HTR-8/SVneo (cell line): ENCODE measurements around the gene TST.

Experiments used
- DNase-seq: peaks from one replicate; pipeline ENCODE4 v3.0.0; 2011; ENCODE audit warnings: low spot score, mixed read lengths; ENCODE audit not compliant: insufficient read length
- FAIRE-seq: peaks from 2 replicates; lab custom pipeline; 2011; peaks lifted over from hg19 to GRCh38; lab: Jason Lieb, UNC

The TST gene

DNA sequence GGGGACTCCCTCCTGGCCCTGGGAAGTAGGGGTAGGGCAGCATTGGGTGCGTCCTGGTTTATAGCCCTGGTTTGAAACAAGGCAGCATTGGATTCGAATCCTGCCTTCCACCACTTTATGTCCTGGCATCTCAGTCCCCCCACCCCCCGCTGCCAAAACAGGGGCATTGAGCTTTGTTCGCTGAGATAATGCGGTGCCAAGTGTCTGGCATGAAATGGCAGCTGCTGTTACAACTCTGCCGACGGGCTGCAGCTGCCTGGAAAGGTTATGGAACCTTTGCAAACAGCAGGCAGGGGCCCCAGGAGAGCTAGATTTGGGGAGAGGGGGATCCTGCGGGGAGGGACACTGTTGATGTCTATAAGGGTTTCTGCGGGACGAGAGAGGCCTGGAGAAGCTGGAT is 1.9 kb downstream of the TST start:
- DNase-seq (no peak), FAIRE-seq (no peak)

DNA sequence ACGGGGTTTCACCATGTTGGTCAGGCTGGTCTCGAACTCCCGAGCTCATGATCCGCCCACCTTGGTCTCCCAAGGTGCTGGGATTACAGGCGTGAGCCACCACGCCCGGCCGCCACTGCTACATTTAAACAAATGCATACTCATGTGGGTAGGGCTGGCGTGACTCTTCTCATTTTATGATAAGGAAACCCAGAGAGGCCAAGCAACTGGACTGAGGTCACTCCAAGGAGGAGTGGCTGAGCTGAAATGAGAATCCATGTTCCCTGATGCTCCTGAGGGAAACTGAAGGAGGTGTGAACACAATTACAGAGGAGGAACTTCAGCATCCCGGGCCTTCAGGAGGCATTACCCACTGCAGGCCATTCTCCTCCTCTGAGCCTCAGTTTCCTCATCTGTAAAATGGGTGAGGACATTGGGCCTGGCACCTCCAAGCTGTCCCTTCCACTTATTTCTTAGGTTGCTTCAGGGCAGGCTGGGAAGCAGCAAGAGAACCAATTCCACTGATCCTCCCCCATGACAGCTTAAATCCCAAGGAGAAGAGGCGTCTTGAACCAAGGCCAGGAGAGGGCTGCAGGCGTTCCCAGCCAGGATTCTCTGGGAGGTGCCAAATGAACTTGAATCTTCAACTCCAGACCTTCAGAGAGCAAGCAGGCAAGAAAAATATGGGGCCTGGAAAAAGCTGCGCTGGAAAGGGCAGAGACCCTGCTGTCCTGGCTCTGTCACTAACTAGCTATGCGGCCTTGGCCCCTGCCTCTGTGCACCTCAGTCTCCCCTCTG is 2.9 kb downstream of the TST start:
- no peak for DNase-seq
- no peak for FAIRE-seq

DNA sequence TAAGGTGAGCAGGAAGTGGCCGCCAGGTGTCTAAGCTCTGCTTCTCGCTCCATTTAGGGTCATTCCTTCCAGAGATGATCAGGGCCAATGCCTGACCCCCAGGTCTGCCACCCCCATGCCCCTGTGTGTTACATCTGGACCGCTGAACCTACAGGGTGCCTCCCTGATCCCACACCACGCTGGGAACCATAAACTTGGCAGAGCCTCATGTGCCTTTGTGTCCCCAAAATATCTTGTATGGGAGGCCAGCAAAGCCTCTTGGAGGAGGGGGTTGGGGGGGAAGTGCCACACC is 3.7 kb downstream of the TST start:
- FAIRE-seq (no peak), DNase-seq (no peak)

DNA sequence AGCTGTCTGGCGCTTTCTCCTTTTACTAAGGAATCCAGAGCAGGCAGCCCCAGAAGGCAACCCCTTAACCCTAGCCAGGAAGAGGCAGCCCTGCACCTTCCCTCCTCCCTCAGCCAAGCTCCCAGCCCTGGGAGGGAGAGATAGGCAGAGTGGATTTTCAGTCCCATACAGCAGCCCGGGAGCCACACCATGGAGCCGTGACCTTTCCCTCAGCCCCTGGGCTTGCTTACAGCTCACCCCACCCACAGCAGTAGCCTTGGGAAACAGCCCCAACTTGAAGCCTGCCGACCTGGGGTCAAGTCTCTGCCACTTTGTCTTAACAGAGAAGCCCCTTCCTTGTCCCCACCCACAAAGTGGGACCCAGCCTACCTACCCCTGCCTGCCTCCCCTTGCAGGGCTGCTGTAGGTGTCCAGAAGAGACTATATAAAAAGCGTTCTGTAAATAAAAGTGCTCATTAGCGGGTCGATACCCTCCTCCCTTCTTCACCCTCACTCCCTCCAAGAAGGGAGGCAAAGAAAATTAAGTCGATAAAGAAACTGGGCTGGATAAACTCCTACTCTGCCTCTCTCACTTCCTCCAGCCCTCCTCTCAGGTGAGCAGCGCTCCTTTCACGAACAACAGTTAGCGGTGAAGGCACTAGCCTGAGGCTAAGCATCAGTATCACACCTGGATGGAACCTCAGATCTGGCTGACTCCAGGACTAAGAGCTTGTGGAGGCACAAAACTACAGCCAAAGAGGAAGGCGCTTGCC is 4.2 kb downstream of the TST start:
- no peak for DNase-seq
- no peak for FAIRE-seq

DNA sequence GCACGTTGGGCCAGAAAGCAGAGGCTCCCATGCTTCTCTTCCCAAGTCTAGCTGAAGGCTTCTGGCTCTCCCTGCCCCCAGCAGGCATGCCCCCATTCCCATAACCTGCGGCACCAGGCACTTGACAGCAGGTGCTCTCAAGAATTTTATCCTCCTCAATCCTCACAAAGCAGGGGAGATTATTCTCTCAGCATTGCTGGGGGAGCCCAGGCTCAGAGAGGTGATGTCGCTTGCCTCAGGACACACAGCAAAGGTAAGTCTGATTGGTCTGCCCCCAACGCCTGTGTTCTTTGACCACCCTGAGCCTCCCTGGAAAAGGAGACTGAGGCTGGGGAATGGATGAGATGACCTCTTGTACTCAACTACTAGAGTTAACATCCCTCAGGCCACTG is 4.8 kb downstream of the TST start:
- FAIRE-seq, result no peak
- no peak for DNase-seq

DNA sequence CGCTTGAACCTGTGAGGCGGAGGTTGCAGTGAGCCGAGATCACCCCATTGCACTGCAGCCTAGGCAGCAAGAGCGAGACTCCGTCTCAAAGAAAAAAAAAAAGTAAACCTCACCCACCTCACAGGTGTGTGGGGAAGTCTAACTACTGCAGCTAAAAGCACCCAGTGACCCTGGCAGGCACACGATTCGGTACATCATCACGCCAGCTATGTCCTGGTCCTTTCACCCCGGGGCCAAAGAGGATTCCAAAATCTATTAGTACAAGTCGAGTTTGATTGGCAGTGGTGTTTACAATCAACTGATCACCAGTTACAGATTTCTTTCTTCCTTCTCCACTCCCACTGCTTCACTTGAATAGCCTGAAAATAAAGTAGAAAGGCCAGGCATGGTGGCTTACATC is 6.3 kb downstream of the TST start:
- no peak for FAIRE-seq
- no peak for DNase-seq

DNA sequence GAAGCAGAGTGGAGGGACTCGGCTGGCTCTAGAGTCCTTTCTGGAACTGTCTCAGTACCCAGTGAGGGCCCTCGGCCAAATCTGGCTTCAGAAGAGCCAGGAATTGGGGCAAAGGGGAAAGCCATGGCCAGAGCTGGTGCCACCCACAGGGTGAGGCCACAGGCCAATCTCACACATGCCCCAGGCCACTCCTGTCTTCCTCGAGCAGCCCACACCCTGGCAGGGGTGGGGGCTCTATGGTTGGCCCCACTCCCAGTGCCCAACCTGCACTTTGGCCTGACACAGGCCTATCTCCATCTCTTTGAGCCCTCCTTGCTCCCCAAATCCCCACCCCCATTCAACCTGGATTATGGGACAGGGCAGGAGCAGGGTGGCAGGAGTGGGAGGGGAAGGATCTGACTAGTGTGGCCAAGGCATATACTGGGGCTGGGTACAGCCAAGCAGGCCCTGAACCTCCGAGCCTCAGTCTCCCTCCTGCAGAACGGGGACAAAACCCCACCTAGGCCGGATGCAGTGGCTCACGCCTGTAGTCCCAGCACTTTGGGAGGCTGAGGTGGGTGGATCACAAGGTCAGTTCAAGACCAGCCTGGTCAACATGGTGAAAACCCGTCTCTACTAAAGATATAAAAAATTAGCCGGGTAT is 6.9 kb downstream of the TST start:
- FAIRE-seq (no peak), DNase-seq (no peak)

DNA sequence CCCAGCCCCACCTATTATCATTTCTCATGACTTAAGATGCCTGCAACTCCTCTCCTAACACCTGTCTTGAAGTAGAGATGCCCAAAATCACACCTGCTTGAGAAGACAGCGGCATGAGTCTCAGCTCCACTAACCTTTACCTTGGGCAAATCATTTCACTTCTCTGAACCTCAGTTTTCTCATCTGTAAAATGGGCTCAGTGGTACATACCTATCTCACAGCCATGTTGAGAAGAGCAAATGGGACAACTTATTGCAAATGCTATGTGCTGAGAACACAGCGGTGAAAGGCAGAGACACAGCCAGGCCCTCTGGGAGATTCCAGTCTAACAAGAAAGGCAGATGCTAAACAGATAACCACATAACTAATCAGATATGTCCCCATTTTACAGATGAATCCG is 7.8 kb downstream of the TST start:
- FAIRE-seq (no peak), DNase-seq (no peak)

DNA sequence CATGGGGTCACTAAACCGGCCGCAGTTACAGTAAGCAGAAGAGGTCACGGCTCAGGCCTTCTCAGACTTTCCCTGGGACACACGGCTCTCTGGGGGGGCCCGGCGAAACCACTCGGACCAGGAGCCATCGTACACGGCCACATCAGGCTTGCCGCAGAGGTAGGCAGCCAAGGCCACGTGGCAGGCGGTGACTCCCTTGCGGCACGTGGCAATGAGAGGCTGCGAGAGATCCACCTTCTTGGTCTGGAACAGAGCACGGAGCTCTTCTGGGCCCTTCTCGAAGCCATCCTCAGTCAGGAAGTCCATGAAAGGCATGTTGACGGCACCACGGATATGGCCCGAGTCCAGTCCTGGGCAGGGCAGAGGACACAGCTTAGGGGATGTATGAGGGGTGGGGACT is 8.3 kb downstream of the TST start:
- DNase-seq, result no peak
- FAIRE-seq, result no peak

DNA sequence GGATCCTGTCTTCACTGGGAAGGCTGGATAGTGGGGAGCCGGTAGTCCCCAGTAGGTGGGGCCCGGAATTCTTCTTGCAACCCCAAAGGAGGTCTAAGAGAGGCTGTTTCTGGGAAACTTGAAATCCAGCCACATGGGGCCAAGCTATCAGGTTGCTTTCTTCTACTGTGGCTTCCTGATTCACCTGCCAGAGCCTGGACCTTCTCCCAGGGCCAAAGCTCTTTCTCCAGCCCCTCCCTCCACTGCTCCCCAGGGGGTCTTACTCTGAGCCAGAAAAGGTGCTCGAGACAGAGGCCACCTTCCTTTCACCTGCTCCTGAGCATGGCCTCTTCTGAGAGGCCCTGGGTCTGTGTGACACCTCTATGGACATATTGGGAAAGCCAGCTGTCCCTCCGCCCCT is 9.1 kb downstream of the TST start:
- FAIRE-seq, result no peak
- no peak for DNase-seq

DNA sequence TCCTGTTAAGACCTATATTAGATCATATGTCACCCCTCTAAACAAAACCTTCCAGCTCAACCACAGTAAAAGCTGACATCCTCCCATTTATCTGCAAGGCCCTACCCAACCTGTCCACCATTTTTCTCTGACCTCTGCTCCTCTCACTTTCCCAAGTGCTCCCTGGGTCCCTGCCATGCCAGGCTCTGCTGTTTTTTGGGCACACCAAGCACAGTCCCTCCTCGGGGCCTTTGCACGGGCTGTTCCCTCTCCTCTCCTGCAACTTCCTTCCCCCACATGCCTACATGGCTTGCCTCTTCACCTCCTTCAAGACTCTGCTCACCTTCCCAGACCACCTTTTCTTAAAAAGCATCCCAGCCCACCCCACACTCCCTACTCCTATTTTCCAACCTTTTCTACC is 9.8 kb downstream of the TST start:
- no peak for DNase-seq
- FAIRE-seq, result no peak

DNA sequence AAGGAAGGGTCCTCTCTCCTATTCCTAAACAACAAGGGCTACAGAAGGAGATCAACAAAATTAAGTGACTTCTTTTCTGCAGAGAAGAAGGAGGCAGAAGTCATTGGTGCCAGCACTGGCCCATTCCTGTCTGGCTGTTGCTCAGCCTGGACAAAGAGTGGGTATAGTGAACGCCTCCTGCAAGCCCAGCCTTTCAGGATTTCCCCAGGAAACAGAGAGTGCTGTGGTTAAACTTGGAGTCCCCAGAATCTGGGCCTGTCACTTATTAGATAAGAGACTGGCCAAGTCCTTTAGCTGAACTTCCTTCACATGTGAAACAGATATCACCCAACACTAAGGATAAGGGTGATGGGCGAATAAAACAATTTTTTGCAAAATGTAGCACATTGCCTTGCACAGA is 10.9 kb downstream of the TST start:
- FAIRE-seq (no peak), DNase-seq (no peak)

DNA sequence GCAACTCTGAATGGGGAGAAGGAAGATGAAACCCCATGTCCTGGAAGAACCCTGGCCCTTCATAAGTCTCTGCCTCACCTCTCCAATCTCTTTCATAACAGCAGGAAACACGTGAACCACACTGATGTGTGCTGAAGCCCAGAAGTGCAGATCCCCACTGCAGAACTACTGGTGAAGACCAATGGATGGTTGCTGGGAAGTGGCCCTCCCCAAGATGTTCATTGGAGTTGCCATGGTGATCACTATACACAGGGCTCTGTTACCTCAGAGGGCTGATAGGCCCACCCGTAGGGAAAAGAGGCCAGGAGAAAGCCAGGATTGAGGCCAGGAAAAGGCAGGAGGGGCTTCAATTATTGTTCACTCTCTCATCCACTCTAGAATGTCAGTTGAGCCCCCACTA is 11.6 kb downstream of the TST start:
- FAIRE-seq, result no peak
- no peak for DNase-seq

DNA sequence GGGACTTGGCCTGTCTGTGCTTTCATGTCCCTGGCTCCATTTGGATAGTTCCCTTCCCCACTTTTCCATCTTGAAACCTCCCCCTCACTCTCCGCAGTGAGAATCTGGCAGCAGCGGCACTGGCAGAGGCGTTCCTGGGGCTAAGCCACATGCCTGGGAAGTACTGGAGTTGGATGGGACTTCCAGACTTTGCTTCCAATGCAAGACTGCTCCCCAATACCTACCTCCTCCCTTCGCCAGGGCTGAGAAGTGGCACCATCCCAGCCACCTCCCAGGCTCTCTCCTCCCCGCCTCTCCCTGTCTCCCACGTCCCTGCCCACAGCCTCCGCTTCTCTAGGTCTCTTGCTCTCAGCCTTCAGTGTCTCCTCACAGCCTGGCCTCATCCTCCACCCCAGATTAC is 16.6 kb downstream of the TST start:
- DNase-seq (no peak), FAIRE-seq (no peak)

DNA sequence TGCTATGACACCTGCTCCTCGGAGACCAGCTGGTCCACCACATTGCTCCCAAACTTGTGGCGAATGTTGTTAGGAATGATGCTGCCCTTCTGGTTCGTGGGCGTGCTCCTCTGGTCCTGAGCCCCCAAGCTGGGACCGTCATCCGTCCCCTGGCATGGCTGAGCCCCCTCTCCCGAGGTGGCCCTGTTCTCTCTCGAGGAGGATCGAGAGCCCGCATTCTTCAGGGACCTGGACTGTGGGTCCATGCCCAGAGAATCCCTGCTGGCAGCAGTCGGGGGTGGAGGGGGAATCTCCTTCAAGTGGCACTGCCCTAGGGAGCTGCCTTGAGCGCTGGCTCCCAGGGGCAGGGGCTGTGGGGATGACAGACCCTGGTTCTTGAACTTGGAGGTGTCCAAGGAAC is 17.4 kb downstream of the TST start:
- DNase-seq (no peak), FAIRE-seq (no peak)

DNA sequence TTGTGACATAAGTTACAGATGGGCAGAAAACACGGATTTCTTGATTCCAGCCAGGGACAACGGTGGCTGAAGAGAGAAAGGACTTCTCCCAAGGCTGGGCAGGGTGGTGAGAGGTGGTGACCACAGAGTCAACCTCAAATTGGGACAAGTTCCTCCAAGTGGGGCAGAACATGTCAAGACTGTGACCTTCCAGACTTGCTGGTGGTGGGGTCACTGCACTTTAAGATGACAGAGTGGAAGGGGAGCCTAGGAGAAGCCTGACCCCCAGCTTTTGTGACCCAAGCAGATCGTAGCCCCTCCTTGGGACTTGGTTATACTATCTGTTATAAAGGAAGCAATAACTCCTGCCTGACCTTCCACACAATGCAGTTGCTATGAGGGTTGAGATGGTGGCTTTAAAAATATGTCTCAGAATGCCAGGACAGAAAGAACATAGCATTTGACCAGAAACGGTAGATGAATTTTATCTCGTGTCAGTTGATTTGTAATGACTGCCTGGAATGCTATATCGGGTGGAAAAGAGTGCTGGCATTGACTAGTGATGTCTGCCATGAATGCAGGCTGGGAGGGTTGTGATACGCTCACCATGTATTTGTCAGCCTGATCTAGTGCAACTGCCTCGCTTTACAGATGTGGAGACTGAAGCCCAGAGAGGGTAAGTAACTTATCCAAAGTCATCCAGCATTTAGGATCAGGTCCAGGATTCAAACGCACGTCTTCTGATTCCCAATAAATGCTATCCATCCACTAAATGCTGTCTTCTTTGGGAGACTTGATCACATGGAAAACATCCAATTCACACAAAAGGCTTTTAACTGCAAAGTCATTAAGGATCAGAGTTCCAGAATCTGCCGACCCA is 18.3 kb downstream of the TST start:
- FAIRE-seq, result no peak
- no peak for DNase-seq

DNA sequence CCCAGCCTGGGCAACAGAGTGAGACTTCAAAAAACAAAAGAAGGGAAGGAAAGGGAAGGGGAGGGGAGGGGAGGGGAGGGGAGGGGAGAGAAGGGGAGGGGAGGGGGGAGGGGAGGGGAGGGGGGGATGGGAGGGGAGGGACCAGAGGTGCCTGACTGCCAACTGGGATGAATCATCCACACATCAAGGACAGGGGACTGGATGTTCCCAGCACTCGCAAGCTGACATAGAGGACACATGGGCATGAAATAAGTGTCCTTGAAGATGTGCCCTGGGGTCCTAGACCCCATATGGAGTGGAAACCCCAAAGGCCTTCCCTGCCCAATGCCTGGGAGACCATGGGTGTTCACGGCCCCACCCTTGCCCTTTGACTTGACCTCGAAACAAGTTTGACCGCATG is 19.8 kb downstream of the TST start:
- FAIRE-seq, result no peak
- DNase-seq, result peak; percentile 21

DNA sequence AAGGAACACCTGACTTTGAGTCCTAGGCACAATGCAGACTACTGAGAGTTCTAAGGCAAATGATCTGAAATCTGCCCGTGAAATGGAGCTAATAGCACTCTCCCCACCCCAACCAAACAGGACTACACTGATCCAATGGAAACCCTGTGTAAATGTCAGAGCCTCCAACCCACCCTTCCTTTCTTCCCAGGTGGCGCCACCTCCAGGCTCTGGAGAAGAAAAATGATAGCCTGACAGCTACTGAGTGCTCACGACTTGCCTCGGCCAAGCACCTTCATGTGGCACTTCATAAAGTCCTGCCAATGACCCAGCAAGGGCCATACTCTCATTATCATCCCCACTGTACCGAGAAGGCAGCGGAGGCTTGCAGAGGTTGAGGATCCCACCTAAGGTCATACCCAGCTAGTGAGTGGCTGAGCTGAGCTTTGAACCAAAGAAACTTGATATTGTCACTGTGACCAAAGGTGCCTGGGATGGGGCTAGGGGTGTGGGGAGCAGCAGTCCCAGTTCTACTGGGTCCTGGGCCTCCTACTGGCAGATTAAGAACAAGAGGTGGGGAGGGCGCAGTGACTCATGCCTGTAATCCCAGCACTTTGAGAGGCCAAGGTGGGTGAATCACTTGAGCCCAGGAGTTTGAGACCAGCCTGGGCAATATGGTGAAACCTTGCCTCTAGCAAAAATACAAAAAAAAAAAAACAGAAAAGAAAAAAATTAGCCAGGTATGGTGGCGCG is 20.5 kb downstream of the TST start:
- no peak for DNase-seq
- FAIRE-seq, result no peak

DNA sequence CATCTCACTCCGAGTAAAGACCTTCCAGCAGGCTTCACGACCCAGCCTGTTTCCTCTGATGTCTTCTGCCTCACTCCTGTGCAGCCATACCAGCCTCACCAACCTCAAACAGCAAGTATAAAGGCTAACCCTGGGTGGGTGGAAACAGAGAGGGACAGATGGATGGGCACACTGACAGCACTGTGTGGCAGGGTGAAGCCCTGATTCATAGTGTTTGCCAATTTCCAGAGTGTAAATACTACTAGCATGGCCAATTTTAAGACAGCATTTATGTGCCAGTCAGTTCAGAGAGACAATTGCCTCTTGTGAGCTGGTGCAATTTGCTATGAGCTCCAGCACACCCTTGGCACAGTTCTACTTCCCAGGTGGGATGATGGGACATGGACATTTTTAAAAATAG is 21.5 kb downstream of the TST start:
- no peak for FAIRE-seq

DNA sequence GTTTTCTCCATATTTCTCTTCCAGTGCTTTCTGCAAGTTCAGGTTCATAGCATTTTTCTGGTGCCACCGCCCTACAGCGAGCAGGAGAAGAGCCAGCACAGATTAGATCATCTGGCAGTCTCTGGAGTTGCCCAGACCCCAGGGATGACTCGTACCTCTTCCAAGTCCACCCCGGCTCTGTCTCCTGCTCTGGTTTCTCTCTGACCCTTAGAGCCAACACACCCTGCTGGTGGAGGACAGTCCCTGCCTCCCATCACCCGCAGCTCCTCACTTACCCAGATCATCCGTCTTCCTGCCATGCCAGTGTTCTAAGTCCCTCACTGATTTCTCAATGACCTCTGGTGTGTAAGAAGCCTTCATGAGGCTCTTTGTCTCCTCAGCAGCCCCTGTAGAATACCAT is 28.0 kb downstream of the TST start:
- DNase-seq (no peak), FAIRE-seq (no peak)

More for the DNA sequence above, 21.5 kb downstream of the TST start:
- DNase-seq, result no peak
